GM18519 (cell line): ENCODE data around the gene LRRC8B.
A peak's percentile ranks its signal among the peaks of the same experiment; 100 is the strongest.
"Not testable (repeated sequence)": the region's sequence is repeated elsewhere in the genome, so short reads cannot be mapped to it uniquely, and the experiment has no call there.

Experiments used
- ATAC-seq: cut with Tn5 transposase; IDR thresholded peaks from one replicate; pipeline ENCODE4 v1.9.1; 2021; ENCODE audit warnings: mild to moderate bottlenecking, moderate library complexity; ENCODE audit not compliant: unreplicated experiment, low FRiP score

LRRC8B gene

DNA sequence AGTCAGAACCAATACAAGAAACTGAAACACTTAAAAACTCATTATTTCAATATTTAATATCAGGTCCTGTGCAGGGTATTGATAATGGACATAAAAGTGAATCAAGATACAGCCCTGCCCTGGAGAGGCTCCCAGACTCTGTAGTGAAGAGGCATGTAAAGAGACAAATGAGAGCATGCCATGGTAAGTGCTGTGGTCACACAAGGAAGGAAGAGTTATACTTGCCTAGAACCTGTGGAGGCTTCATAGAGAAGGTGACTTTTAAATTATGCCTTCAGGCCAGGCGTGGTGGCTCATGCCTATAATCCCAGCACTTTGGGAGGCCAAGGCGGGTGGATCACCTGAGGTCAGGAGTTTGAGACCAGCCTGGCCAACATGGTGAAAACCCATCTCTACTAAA, 105.0 kb downstream of the LRRC8B start:
- ATAC-seq = not testable (repeated sequence)

DNA sequence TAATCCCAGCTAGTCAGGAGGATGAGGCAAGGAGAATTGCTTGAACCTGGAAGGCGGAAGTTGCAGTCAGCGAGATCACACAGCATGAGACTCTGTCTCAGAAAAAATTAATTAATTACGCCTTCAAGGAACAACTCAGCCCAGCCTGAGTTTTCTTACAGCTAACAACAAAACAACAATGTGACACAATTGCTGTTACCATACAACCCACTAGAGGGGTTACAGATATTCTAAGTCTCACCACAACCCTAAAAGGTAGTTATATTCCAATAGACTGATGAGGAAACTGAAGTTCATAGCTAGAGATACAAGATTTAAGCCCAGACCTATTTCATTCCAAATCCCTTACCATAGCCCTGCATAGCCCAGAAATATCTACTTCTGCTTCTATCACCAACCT, 105.4 kb downstream of the LRRC8B start:
- no peak for ATAC-seq

- no peak for ATAC-seq
These were observed 107.4 kb downstream of the LRRC8B start for GRCh38 chr1:89631816-89632656.

DNA sequence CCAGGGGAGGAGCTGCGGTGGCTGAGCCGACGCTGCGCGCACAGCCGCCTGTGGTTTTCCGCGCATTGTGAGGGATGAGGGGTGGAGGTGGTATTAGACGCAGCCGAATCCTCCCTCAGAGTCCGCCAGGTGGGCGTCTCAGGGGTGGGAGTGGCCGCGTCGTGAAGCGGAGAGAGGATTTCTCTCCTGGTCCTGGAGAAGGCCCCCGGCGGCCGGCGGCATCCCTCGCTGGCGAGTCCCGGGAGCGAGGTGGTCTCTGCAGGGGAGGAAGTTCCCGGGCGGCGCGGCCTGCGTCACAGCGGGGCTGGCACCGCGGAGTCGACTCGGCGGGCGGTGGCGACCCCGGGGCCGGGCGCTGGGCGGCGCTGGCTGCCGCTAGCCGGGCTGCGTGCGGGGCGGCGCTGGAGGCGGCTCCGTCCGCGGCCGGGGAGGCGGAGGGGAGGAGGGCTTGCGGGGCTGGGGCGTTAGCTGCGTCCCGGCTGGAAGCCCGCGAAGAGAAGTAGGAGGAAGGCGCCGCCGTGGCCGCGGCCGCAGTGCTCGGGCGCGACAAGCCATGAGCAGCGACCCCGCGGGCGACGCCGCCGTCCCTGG, 108.1 kb downstream of the LRRC8B start, which contains the start of gene LRRC8C:
TSS of gene LRRC8C (plus strand) at position 464 of the 591 bp plus-strand sequence. CDS start 53,354 bp downstream, outside the sequence.
- peak; percentile 81 for ATAC-seq

DNA sequence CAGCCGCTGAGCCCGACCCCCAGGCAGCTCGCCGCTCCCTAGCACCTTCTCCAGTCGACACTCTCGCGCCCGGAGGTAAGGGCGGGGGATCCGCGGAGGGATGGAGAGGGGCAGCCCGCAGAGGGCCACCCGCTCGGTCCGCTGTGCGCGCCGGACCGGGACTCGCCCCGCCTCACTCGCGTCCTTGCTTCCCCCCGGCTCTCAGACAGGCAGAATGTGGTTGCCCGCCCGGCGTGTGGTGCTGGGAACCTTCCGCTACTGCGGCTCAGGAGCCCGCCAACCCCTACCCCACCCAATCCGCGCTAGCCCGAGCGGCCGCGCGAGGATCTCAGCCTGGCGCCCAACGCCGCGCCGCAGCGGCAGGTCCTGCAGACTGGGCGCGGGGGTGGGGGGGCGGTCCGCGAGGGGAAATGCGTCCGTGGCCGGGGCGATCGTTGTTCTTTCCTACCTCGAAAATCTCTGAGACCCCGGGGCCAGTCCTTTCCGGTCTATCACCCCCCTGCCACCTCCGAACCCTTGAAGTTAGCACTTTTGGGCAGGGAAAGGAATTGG, 108.7 kb downstream of the LRRC8B start:
- peak; percentile 34 for ATAC-seq

DNA sequence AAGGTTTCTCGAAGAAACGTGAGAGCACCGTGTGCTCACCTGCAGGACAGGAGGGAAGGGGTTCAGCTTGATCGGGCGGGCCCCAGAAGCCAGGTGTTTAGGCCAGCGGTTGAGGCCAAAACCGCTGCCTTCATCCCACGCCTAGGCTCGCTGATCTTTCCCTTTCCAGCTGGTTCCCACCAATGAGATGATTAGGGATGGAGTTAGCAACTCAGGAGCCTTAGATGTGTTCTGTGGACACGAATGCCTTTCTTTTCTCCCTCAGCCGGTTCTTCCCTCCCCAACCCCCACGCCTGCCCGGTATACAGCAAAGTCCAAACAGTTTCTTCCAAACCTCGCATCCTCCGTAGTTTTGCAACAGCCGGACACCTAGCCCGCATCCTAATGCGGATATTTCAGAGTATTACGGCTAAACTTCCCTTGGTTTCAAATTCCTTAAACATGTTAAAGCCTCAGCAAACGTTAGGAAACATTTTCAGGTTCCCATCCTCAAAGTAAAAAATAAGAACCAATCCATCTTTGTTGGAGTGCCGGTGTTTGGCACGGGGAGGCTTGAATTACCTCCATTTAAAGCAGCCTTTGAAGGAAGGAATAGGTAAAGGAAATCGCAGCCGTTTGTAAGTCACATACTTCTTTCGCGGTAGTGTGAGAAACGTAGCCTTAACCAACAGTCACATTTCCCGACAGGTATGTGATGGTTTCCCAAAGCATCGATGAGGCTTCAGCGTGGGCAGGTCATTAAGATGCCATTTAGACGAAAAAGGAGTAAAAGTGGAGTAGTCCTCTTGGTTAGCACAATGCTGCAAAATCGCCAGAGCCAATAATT, 109.4 kb downstream of the LRRC8B start:
- ATAC-seq = no peak

DNA sequence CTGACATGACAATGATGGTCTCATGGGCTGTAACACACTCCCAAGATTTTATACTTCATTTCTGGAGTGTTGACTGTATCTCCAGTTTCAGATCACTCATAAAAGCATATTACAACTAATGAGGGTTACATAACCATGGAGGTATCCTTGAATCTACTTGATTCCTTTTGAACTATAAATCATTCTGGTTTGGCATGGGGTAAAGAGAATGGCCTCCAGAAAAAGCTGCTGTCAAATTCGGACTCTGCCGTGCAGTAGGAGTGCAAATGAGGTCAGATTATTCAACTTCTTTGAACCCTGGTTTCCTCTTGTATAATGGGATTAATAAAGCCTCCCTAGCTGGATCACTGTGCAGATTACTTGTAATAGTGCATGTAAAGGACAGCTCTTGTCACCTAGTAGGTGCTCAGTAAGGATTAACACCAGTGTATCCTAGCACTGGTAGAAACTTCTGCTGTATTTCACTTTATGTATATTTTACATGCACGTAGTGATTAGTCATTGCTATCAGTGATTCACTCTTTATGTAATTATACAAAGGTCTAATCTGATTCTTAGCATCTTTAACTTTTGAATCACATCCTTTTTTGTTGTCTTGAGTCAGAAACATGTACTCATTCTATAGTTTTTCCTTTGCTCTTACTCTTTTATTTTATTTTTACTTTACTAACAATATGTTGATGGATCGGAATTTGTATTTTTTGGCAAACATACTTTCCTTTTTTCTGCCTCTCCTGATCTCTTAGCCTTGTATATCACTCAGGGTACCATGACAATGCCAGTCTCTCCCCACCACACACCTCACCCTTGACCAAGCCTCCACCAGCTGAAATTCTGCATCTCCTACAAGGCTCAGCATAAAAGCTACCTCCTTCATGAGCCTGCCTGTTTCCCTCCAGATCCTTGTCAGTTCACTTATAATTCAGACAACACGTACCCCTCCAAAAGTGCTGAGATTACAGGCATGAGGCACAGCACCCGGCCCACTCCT, 111.5 kb downstream of the LRRC8B start:
- no peak for ATAC-seq

DNA sequence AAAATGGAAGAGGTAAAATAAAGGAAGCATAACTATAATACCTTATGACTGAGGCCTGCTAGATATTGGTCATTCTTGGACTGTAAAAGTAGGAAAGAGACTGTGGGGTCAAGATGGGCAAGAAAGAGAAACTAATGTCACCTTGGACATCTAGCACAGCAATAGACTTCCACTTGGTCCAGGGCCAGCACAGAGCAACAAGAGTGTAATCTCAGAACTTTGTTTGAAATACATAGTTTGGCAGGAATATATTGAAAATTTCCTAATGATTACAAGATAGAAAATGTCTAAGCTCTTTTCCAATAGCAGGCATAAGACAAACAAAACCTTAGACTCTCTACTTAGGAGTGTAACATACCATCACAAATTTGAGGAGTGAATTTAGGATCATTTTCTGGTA, 112.9 kb downstream of the LRRC8B start:
- no peak for ATAC-seq

DNA sequence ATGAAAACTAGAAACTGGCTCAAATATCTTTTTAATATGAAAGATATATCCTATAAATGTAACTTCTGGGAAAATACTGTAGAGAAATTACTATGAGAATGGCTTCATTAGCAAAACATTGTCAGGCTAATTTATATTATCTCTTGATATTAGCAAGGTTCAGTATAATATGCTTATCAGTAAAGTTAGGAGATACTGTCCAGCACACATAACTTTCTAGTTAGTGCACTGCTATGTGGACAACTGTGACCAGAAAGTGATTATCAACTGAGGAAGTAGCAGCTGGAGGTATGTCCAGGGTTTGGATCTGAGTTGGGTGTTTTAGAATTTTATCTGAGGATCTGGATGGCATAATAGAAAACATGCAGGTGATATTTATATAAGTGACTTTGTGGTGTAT, 115.8 kb downstream of the LRRC8B start:
- ATAC-seq = no peak

DNA sequence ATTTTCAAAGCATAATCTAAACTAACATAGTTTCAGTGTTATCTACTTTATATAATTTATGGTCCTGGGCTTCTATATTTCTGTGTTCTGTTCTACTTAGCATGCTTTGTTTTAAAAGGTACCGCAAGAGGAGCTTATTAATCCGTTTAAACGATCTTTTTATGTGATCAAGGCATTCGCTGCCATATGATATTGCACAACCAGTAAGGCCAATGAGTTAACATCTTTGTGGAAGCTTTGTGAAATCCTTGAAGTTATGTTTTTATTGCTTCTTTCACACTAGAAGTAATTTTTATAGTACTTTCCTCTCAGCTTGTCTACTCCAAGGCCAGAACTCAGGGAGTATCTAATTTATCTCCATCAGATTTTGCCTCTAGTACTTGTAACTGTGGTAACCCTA, 117.2 kb downstream of the LRRC8B start:
- ATAC-seq = no peak

DNA sequence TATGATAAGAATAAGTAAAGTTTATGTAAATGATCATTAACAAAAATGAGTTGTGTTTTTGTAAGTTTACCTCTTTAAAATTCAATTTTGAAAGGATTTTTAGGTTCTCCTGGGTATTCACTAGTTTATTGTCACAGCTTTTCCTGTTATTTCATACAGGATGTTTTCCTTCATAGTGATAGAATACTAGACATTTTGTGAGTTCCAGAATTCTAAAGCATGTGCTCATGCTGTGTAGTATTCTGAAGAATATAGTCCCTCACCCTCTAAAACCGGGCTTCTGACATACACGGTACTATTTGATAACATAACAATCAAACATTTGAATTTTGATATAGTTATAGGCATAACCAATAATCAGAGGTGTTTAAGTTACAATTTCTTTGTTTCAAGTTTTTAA, 118.9 kb downstream of the LRRC8B start:
- ATAC-seq = no peak

- ATAC-seq = no peak
These were observed 119.6 kb downstream of the LRRC8B start for GRCh38 chr1:89644119-89644814.

DNA sequence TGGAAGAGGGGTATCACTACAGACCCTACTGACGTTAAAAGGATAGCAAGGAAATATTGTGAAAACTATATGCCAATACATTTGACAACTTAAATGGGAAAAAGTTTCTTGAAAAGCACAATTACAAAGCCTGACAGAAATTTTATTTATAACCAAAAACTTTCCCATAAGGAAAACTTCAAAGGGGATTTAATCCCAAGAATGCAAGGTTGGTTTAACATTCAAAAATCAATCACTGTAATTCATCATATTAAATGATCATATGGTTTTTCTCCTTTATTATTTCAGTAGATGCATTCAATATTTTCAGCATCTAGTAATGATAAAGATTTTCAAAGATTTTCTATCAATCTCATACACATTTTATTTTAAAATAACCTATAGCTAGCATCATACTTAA, 121.6 kb downstream of the LRRC8B start:
- ATAC-seq = no peak
